Measurements from ENCODE around the gene HAGH.

Gene HAGH

DNA sequence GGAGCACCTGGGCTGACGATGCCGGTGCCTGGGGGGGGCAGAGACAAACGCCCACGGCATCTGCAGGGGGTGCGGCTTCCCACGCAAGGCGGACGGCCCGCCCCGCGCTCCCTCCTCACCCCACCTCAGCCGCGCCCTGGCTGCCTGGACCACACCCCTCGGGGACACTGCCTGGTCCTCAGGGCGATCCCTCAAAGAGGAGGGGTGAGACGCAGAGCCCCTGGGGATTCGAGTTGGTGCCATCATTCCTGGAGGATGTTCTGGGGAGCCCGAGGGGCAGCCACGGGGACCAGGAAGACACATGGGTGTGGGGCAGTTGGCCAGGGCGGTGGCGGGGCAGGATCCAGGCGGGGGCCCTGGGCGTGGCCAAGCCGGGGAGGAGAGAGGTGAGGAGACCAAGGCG lies 37.0 kb downstream of the HAGH start:
- H3K23ac ChIP-seq (ENCODE audit: low read length), result no peak overlapping the region
- H2BK12ac ChIP-seq (ENCODE audit: low read length), result no peak overlapping the region

DNA sequence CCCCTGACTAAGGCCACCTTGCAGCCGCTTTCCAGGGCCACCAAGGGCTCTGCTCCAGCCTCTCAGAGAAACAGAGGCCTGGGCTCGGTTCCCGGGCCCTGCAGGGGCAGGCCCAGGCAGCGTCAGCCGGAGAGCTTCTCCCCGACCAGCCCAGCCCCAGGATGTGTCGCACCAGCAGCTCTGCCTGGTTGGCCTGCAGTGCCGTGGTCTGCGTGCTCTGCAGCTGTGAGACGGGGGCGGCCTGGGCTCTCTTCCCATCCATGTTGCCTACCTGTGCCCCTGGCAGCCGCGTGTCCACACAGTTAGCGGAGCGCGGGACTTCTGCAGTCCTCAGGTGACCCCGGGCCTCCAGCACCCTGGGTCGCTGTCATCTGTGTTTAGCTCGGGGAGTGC lies 37.9 kb downstream of the HAGH start:
- Histone ChIP-seq H3K36me3 (ENCODE audit: control insufficient read depth in 1 of 2, insufficient read depth in 2 of 2, low read length in 2 of 2) (peaks cover 63 to 67% of the 10 kb centered on the region in 2 experiments), H3K9me3 (ENCODE audit: insufficient read depth, low read depth, low read length) (no peaks in the 10 kb centered on the region), H2BK12ac (ENCODE audit: low read length) (no peak overlapping the region), H2BK5ac (ENCODE audit: low read depth, low read length, poor library complexity) (no peak overlapping the region), H4K8ac (ENCODE audit: low read depth, low read length) (no peak overlapping the region), H2AK5ac (ENCODE audit: low read length) (no peak overlapping the region), H3K79me2 (ENCODE audit: control insufficient read depth, insufficient read depth, low read length, poor library complexity) (no peaks in the 10 kb centered on the region), H3K4me1 (ENCODE audit: control insufficient read depth in 1 of 2, insufficient read depth in 2 of 2, low read length in 2 of 2) (peaks cover 0 to 5% of the 10 kb centered on the region in 2 experiments), H3K4ac (ENCODE audit: low read depth, low read length) (no peak overlapping the region), H3K4me2 (ENCODE audit: low read length) (no peak overlapping the region), H2BK120ac (ENCODE audit: insufficient read depth, low read length, poor library complexity) (no peak overlapping the region), H3K18ac (ENCODE audit: low read length) (no peak overlapping the region), H3K23ac (ENCODE audit: low read length) (no peak overlapping the region), H3K27ac (ENCODE audit: low read depth, low read length) (no peak overlapping the region), H4K12ac (ENCODE audit: low read depth, low read length) (no peak overlapping the region), H4K91ac (ENCODE audit: low read depth, low read length) (no peak overlapping the region), H3K14ac (ENCODE audit: low read length) (no peak overlapping the region), H3K79me1 (ENCODE audit: low read length) (no peaks in the 10 kb centered on the region), H3K9ac (ENCODE audit: low read length) (no peak overlapping the region), H3K27me3 (ENCODE audit: insufficient read depth, low read length) (no peaks in the 10 kb centered on the region), H2AFZ (ENCODE audit: insufficient read depth, low read length, poor library complexity) (no peak overlapping the region), H3K4me3 (ENCODE audit: low read depth, low read length) (no peak overlapping the region)
- no peak for DNase-seq
- no CpG with 5 or more reads among the region's 19 CpGs for WGBS (ENCODE audit: extremely low coverage, insufficient coverage, insufficient read length)

More for the DNA sequence above, 37.0 kb downstream of the HAGH start:
- no peak overlapping the region for H3K9ac ChIP-seq (ENCODE audit: low read length)
- no peaks in the 10 kb centered on the region for H3K79me1 ChIP-seq (ENCODE audit: low read length)
- no peak overlapping the region for H4K12ac ChIP-seq (ENCODE audit: low read depth, low read length)
- H3K4ac ChIP-seq (ENCODE audit: low read depth, low read length), result no peak overlapping the region
- WGBS (ENCODE audit: extremely low coverage, insufficient coverage, insufficient read length), result no CpG with 5 or more reads among the region's 25 CpGs
- no peak overlapping the region for H3K18ac ChIP-seq (ENCODE audit: low read length)
- no peak for DNase-seq
- H3K4me2 ChIP-seq (ENCODE audit: low read length), result no peak overlapping the region
- H2AK5ac ChIP-seq (ENCODE audit: low read length), result no peak overlapping the region
- no peak overlapping the region for H4K8ac ChIP-seq (ENCODE audit: low read depth, low read length)
- no peak overlapping the region for H3K27ac ChIP-seq (ENCODE audit: low read depth, low read length)
- no peak overlapping the region for H2AFZ ChIP-seq (ENCODE audit: insufficient read depth, low read length, poor library complexity)
- H3K14ac ChIP-seq (ENCODE audit: low read length), result no peak overlapping the region
- no peak overlapping the region for H2BK120ac ChIP-seq (ENCODE audit: insufficient read depth, low read length, poor library complexity)
- H3K27me3 ChIP-seq (ENCODE audit: insufficient read depth, low read length), result no peaks in the 10 kb centered on the region
- no peaks in the 10 kb centered on the region for H3K4me1 ChIP-seq (ENCODE audit: control insufficient read depth in 1 of 2, insufficient read depth in 2 of 2, low read length in 2 of 2)
- peaks cover 63 to 67% of the 10 kb centered on the region in 2 experiments for H3K36me3 ChIP-seq (ENCODE audit: control insufficient read depth in 1 of 2, insufficient read depth in 2 of 2, low read length in 2 of 2)
- H3K4me3 ChIP-seq (ENCODE audit: low read depth, low read length), result no peak overlapping the region
- no peak overlapping the region for H2BK5ac ChIP-seq (ENCODE audit: low read depth, low read length, poor library complexity)
- H3K9me3 ChIP-seq (ENCODE audit: insufficient read depth, low read depth, low read length), result no peaks in the 10 kb centered on the region
- H4K91ac ChIP-seq (ENCODE audit: low read depth, low read length), result no peak overlapping the region
- no peaks in the 10 kb centered on the region for H3K79me2 ChIP-seq (ENCODE audit: control insufficient read depth, insufficient read depth, low read length, poor library complexity)

DNA sequence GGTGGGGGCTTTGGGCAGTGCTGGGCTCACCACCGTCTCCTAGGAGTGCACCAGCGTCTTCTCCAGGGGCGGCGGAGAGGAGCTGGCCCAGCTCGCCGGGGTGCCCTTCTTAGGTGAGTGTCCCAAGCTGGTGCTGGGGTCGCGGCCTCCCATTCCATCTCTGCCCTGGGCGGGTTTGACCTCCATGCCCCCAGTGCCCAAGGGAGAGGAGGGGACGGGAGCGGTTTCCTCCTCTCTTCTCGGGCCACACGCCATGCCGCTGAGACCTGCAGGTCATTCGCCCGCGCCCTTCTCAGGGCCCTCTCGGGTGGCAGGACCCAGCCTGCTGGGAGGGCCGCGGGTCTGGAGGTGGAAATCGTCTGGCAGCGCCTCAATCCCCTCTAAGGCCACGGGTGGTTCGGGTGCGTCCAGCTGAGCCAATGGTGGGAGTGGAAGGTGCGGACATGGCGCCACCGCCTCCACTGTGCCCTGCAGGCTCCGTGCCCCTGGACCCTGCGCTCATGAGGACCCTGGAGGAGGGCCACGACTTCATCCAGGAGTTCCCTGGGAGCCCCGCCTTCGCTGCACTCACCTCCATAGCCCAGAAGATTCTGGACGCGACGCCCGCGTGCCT lies 38.4 kb downstream of the HAGH start:
- no peak overlapping the region for H2AK5ac ChIP-seq (ENCODE audit: low read length)
- no peak overlapping the region for H4K8ac ChIP-seq (ENCODE audit: low read depth, low read length)
- no peak overlapping the region for H3K27ac ChIP-seq (ENCODE audit: low read depth, low read length)
- no peak overlapping the region for H2BK5ac ChIP-seq (ENCODE audit: low read depth, low read length, poor library complexity)
- peaks cover 0 to 5% of the 10 kb centered on the region in 2 experiments for H3K4me1 ChIP-seq (ENCODE audit: control insufficient read depth in 1 of 2, insufficient read depth in 2 of 2, low read length in 2 of 2)
- H3K27me3 ChIP-seq (ENCODE audit: insufficient read depth, low read length), result no peaks in the 10 kb centered on the region
- DNase-seq, result no peak
- H2BK120ac ChIP-seq (ENCODE audit: insufficient read depth, low read length, poor library complexity), result no peak overlapping the region
- no peak overlapping the region for H3K4me3 ChIP-seq (ENCODE audit: low read depth, low read length)
- H4K12ac ChIP-seq (ENCODE audit: low read depth, low read length), result no peak overlapping the region
- no peak overlapping the region for H3K14ac ChIP-seq (ENCODE audit: low read length)
- H3K9me3 ChIP-seq (ENCODE audit: insufficient read depth, low read depth, low read length), result no peaks in the 10 kb centered on the region
- H2BK12ac ChIP-seq (ENCODE audit: low read length), result no peak overlapping the region
- H3K23ac ChIP-seq (ENCODE audit: low read length), result no peak overlapping the region
- H4K91ac ChIP-seq (ENCODE audit: low read depth, low read length), result no peak overlapping the region
- peaks cover 63 to 67% of the 10 kb centered on the region in 2 experiments for H3K36me3 ChIP-seq (ENCODE audit: control insufficient read depth in 1 of 2, insufficient read depth in 2 of 2, low read length in 2 of 2)
- WGBS (ENCODE audit: extremely low coverage, insufficient coverage, insufficient read length), result no CpG with 5 or more reads among the region's 38 CpGs
- no peak overlapping the region for H3K4me2 ChIP-seq (ENCODE audit: low read length)
- H3K4ac ChIP-seq (ENCODE audit: low read depth, low read length), result no peak overlapping the region
- H3K9ac ChIP-seq (ENCODE audit: low read length), result no peak overlapping the region
- no peak overlapping the region for H3K18ac ChIP-seq (ENCODE audit: low read length)
- H2AFZ ChIP-seq (ENCODE audit: insufficient read depth, low read length, poor library complexity), result no peak overlapping the region
- H3K79me1 ChIP-seq (ENCODE audit: low read length), result no peaks in the 10 kb centered on the region
- H3K79me2 ChIP-seq (ENCODE audit: control insufficient read depth, insufficient read depth, low read length, poor library complexity), result peaks cover 2% of the 10 kb centered on the region

DNA sequence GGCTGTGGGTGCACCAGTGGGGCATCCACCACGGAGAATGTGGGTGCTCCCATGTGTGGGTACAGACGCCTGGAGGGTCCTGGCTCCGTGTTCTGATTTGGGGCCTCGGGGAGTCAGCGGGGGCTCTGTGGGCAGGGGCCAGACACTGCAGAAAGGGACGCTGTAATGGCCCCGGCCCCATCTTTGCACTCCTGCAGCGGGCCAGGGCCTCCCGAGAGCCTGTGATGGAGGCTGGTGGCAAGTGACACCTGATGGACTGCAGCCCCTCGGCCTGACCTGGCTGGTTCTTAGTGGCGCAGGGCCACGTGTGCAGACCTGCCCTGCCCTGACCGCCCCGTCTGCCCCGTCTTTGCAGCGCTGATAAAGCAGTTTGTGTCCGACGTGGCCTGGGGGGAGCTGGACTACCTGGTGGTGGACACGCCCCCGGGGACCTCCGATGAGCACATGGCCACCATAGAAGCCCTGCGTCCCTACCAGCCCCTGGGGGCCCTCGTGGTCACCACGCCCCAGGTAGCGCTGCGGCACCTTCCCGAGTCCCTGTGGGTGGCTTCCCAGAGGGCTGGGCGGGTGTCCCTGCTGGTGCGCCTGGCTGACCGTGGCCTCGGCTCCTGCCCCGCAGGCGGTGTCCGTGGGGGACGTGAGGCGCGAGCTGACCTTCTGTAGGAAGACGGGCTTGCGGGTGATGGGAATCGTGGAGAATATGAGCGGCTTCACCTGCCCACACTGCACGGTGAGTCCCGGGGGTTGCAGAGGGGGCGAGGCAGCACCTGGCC lies 39.1 kb downstream of the HAGH start:
- Histone ChIP-seq H3K18ac (ENCODE audit: low read length) (no peak overlapping the region), H3K9ac (ENCODE audit: low read length) (no peak overlapping the region), H3K4me2 (ENCODE audit: low read length) (no peak overlapping the region), H4K91ac (ENCODE audit: low read depth, low read length) (no peak overlapping the region), H3K4me1 (ENCODE audit: control insufficient read depth in 1 of 2, insufficient read depth in 2 of 2, low read length in 2 of 2) (peaks cover 0 to 5% of the 10 kb centered on the region in 2 experiments), H3K4me3 (ENCODE audit: low read depth, low read length) (no peak overlapping the region), H3K14ac (ENCODE audit: low read length) (no peak overlapping the region), H3K9me3 (ENCODE audit: insufficient read depth, low read depth, low read length) (no peaks in the 10 kb centered on the region), H2AK5ac (ENCODE audit: low read length) (no peak overlapping the region), H3K27ac (ENCODE audit: low read depth, low read length) (no peak overlapping the region), H4K8ac (ENCODE audit: low read depth, low read length) (no peak overlapping the region), H3K36me3 (ENCODE audit: control insufficient read depth in 1 of 2, insufficient read depth in 2 of 2, low read length in 2 of 2) (peaks cover 63 to 65% of the 10 kb centered on the region in 2 experiments), H4K12ac (ENCODE audit: low read depth, low read length) (no peak overlapping the region), H2AFZ (ENCODE audit: insufficient read depth, low read length, poor library complexity) (no peak overlapping the region), H2BK120ac (ENCODE audit: insufficient read depth, low read length, poor library complexity) (no peak overlapping the region), H2BK5ac (ENCODE audit: low read depth, low read length, poor library complexity) (no peak overlapping the region), H3K23ac (ENCODE audit: low read length) (no peak overlapping the region), H2BK12ac (ENCODE audit: low read length) (no peak overlapping the region), H3K79me1 (ENCODE audit: low read length) (no peaks in the 10 kb centered on the region), H3K79me2 (ENCODE audit: control insufficient read depth, insufficient read depth, low read length, poor library complexity) (peaks cover 2% of the 10 kb centered on the region), H3K4ac (ENCODE audit: low read depth, low read length) (no peak overlapping the region), H3K27me3 (ENCODE audit: insufficient read depth, low read length) (no peaks in the 10 kb centered on the region)
- WGBS (ENCODE audit: extremely low coverage, insufficient coverage, insufficient read length), result no CpG with 5 or more reads among the region's 44 CpGs
- no peak for DNase-seq
